H1 (cell line): ENCODE measurements around the gene CFHR5. TPM values are rescaled to one million over a fixed set of nuclear protein-coding genes. Genes with fewer than 3 reads are reported as not detected.
"Not testable (repeated sequence)": the region's sequence is repeated elsewhere in the genome, so short reads cannot be mapped to it uniquely, and the experiment has no call there.

Experiments used
- CTCF ChIA-PET: fragments of 300-600 bp; sonication (Branson Sonifier 250); formaldehyde crosslinking; loops from one replicate; lab custom pipeline; 2021; ENCODE audit not compliant: partially characterized antibody; lab: Charles Lee
- POLR2A ChIA-PET: fragments of 300-600 bp; sonication (Branson Sonifier 250); formaldehyde crosslinking; loops from one replicate; lab custom pipeline; 2021; ENCODE audit warnings: inconsistent platforms; ENCODE audit not compliant: partially characterized antibody; lab: Charles Lee
- DNase-seq, 2 experiments: peaks; one replicate each; pipeline versions ENCODE4 v3.0.0 to v3.0.0-alpha.2; 2010 to 2022; ENCODE audit warnings: low spot score in 2 of 2, low read depth in 1 of 2, mixed read lengths in 1 of 2
- FAIRE-seq: peaks from 2 replicates; lab custom pipeline; 2011; peaks lifted over from hg19 to GRCh38; lab: Jason Lieb, UNC
- H2AFZ ChIP-seq: 2 replicates; pipeline ENCODE4 v1.8.1; 2012; ENCODE audit warnings: low read length, inconsistent platforms
- H2AK5ac ChIP-seq: 2 replicates; pipeline ENCODE4 v1.6.1; 2013; ENCODE audit warnings: low read depth, low read length
- H2BK120ac ChIP-seq: replicated peaks from 2 replicates; pipeline ENCODE3; 2013; ENCODE audit warnings: low read depth, low read length, inconsistent platforms
- H2BK12ac ChIP-seq: 2 replicates; pipeline ENCODE4 v1.6.1; 2013; ENCODE audit warnings: low read depth, low read length
- H2BK15ac ChIP-seq: 2 replicates; pipeline ENCODE4 v1.6.1; 2013; ENCODE audit warnings: low read length
- H2BK20ac ChIP-seq: 2 replicates; pipeline ENCODE4 v1.6.1; 2013; ENCODE audit warnings: low read length
- H2BK5ac ChIP-seq: 2 replicates; pipeline ENCODE4 v1.6.1; 2013; ENCODE audit warnings: low read depth, low read length
- H3K14ac ChIP-seq: 2 replicates; pipeline ENCODE4 v1.6.1; 2013; ENCODE audit warnings: inconsistent platforms; ENCODE audit not compliant: insufficient read length
- H3K18ac ChIP-seq: 2 replicates; pipeline ENCODE4 v1.6.1; 2013; ENCODE audit warnings: low read length; ENCODE audit errors: extremely low read depth
- H3K23ac ChIP-seq: 2 replicates; pipeline ENCODE4 v1.6.1; 2013; ENCODE audit warnings: inconsistent platforms; ENCODE audit not compliant: insufficient read length
- H3K23me2 ChIP-seq: 2 replicates; pipeline ENCODE4 v1.6.1; 2013; ENCODE audit warnings: low read depth, low read length
- H3K27ac ChIP-seq: 2 replicates; pipeline ENCODE4 v1.6.1; 2011; ENCODE audit warnings: low read depth, low read length, inconsistent platforms
- H3K27me3 ChIP-seq, 4 experiments: replicated peaks in 1 of 4; 1 replicate in 1 of 4; 2 replicates in 3 of 4; pipeline versions ENCODE4 v1.6.1 to v1.8.1; 2011 to 2013; ENCODE audit warnings: low read length in 3 of 4, mild to moderate bottlenecking in 3 of 4, inconsistent platforms in 2 of 4, mixed read lengths in 2 of 4, moderate library complexity in 1 of 4; ENCODE audit not compliant: control insufficient read depth in 3 of 4, insufficient read depth in 3 of 4; ENCODE audit errors: extremely low read depth in 1 of 4
- H3K36me3 ChIP-seq, 4 experiments: 2 replicates each; pipeline versions ENCODE4 v1.6.1 to v1.8.1; 2011 to 2013; ENCODE audit warnings: mild to moderate bottlenecking in 4 of 4, low read length in 3 of 4, moderate library complexity in 2 of 4, control low read depth in 1 of 4, inconsistent platforms in 1 of 4; ENCODE audit not compliant: insufficient read depth in 4 of 4, control insufficient read depth in 2 of 4
- H3K4ac ChIP-seq: replicated peaks from 2 replicates; pipeline ENCODE3; 2013; ENCODE audit warnings: low read length, low read depth, mixed read lengths, inconsistent platforms; ENCODE audit not compliant: insufficient read length
- H3K4me1 ChIP-seq, 4 experiments: replicated peaks in 1 of 4; 1 replicate in 1 of 4; 2 replicates in 3 of 4; pipeline versions ENCODE4 v1.6.1 to v1.8.1; 2011 to 2013; ENCODE audit warnings: low read length in 3 of 4, inconsistent platforms in 2 of 4, mixed read lengths in 1 of 4; ENCODE audit not compliant: insufficient read depth in 4 of 4, control insufficient read depth in 3 of 4
- H3K4me2 ChIP-seq, 2 experiments: 2 replicates each; pipeline versions ENCODE4 v1.6.1 to v1.8.1; 2011 to 2013; ENCODE audit warnings: low read depth in 2 of 2, low read length in 2 of 2, control low read depth in 1 of 2, inconsistent platforms in 1 of 2, mild to moderate bottlenecking in 1 of 2; ENCODE audit not compliant: insufficient read depth in 1 of 2
- H3K4me3 ChIP-seq, 4 experiments: fragments of 200-600, 300-600 bp in 1 of 4; sonication (generic), shearing (Covaris generic), sonication (Bioruptor Twin) in 1 of 4; 2 replicates each; pipeline versions ENCODE4 v1.5.1 to v1.8.1; 2011 to 2016; ENCODE audit warnings: low read length in 4 of 4, low read depth in 3 of 4, control low read depth in 2 of 4, inconsistent platforms in 2 of 4, mild to moderate bottlenecking in 2 of 4, mixed read lengths in 1 of 4, moderate library complexity in 1 of 4; ENCODE audit not compliant: insufficient read depth in 2 of 4; ENCODE audit errors: extremely low read depth in 1 of 4
- H3K56ac ChIP-seq: replicated peaks from 2 replicates; pipeline ENCODE3; 2013; ENCODE audit warnings: low read depth, mild to moderate bottlenecking, mixed read lengths, low read length, inconsistent platforms; ENCODE audit not compliant: insufficient read length
- H3K79me1 ChIP-seq: 2 replicates; pipeline ENCODE4 v1.6.1; 2013; ENCODE audit warnings: low read depth, low read length, control low read depth
- H3K79me2 ChIP-seq, 2 experiments: 2 replicates each; pipeline versions ENCODE4 v1.6.1 to v1.8.1; 2012 to 2013; ENCODE audit warnings: low read length in 2 of 2, mild to moderate bottlenecking in 2 of 2, inconsistent platforms in 1 of 2; ENCODE audit not compliant: insufficient read depth in 2 of 2, control insufficient read depth in 1 of 2
- H3K9ac ChIP-seq, 4 experiments: replicated peaks in 1 of 4; 1 replicate in 1 of 4; 2 replicates in 3 of 4; pipeline versions ENCODE4 v1.6.1 to v1.8.1; 2011 to 2013; ENCODE audit warnings: low read depth in 3 of 4, low read length in 3 of 4, control low read depth in 2 of 4, mild to moderate bottlenecking in 2 of 4, moderate library complexity in 2 of 4, inconsistent platforms in 1 of 4; ENCODE audit errors: extremely low read depth in 1 of 4
- H3K9me3 ChIP-seq, 2 experiments: 2 replicates each; pipeline versions ENCODE4 v1.6.1 to v1.8.1; 2012 to 2013; ENCODE audit warnings: mild to moderate bottlenecking in 2 of 2, moderate library complexity in 2 of 2, control low read depth in 1 of 2, inconsistent platforms in 1 of 2, low read depth in 1 of 2, low read length in 1 of 2, mixed read lengths in 1 of 2; ENCODE audit not compliant: insufficient read depth in 2 of 2
- H4K20me1 ChIP-seq, 2 experiments: replicated peaks in 1 of 2; 2 replicates each; pipeline versions ENCODE3 to v1.8.1; 2011 to 2013; ENCODE audit warnings: inconsistent platforms in 2 of 2, low read length in 2 of 2, mild to moderate bottlenecking in 1 of 2; ENCODE audit not compliant: insufficient read depth in 2 of 2, control insufficient read depth in 1 of 2
- H4K5ac ChIP-seq: 2 replicates; pipeline ENCODE4 v1.6.1; 2013; ENCODE audit warnings: low read length, low read depth, mixed read lengths, inconsistent platforms; ENCODE audit not compliant: insufficient read length
- H4K8ac ChIP-seq: 2 replicates; pipeline ENCODE4 v1.8.0; 2013; ENCODE audit warnings: mild to moderate bottlenecking, moderate library complexity, low read length, inconsistent platforms; ENCODE audit not compliant: insufficient read depth; ENCODE audit errors: extremely low read depth
- H4K91ac ChIP-seq: replicated peaks from 2 replicates; pipeline ENCODE3; 2013; ENCODE audit warnings: low read length, mixed read lengths, inconsistent platforms; ENCODE audit not compliant: insufficient read length
- ASH2L ChIP-seq: fragments of 200-600, 300-600 bp; sonication (generic); IDR thresholded peaks from one replicate; pipeline ENCODE4 v1.7.1; 2017; ENCODE audit warnings: low read length
- RBBP5 ChIP-seq: IDR thresholded peaks from 2 replicates; pipeline ENCODE4 v1.7.1; 2012; ENCODE audit warnings: low read depth, mild to moderate bottlenecking, inconsistent platforms, low read length, moderate library complexity, borderline replicate concordance
- SP1 ChIP-seq: IDR thresholded peaks from 2 replicates; pipeline ENCODE4 v1.6.1; 2011; ENCODE audit warnings: low read depth, low read length
- whole genome bisulfite sequencing, 2 experiments: shearing (Covaris generic) in 1 of 2; methylation state at CpG; one replicate each; pipeline versions ENCODE4 v1.1.6 to v1.1.7; 2013 to 2015; ENCODE audit warnings: low lambda C conversion rate in 2 of 2, mixed read lengths in 2 of 2, inconsistent platforms in 1 of 2, low coverage in 1 of 2, missing lambda C conversion rate in 1 of 2; ENCODE audit not compliant: insufficient replicate concordance in 2 of 2, insufficient coverage in 1 of 2, insufficient read length in 1 of 2; ENCODE audit errors: extremely low coverage in 1 of 2, missing lambda C conversion rate in 1 of 2; 5-methylcytosine and 5-hydroxymethylcytosine counted together
- polyA plus RNA-seq, 7 experiments: library from polyadenylated mRNA; depleted of rRNA in 3 of 7; stranded (reverse) in 5 of 7; unstranded in 2 of 7; fragments of >200 nt in 5 of 7; fragments of 200-250 nt in 2 of 7; gene quantifications; 1 replicate in 5 of 7; 2 replicates in 1 of 7; 4 replicates in 1 of 7; pipeline versions ENCODE4 v1.2.1 to v1.2.3, GENCODE V29; 2011 to 2013; ENCODE audit warnings: missing spikeins in 2 of 7, mixed read lengths in 2 of 7
- total RNA-seq: library from RNA; stranded (reverse); fragmentation: NEBNext Ultra II Directional; extraction: Animal tissue kit (Norgen Biotek cat#: 25700); gene quantifications from 2 replicates; pipeline ENCODE4 v1.2.1, GENCODE V29; 2021
- TF ChIP-seq, protein P1 (sequence below): IDR thresholded peaks from 2 replicates; pipeline ENCODE4 v1.6.1; 2012; ENCODE audit warnings: inconsistent platforms

Gene CFHR5
- total and polyA plus RNA-seq, 2 of the 8 experiments (the other 6 are each of a cell fraction or from before 2014, with no cell fraction given) = not detected

DNA sequence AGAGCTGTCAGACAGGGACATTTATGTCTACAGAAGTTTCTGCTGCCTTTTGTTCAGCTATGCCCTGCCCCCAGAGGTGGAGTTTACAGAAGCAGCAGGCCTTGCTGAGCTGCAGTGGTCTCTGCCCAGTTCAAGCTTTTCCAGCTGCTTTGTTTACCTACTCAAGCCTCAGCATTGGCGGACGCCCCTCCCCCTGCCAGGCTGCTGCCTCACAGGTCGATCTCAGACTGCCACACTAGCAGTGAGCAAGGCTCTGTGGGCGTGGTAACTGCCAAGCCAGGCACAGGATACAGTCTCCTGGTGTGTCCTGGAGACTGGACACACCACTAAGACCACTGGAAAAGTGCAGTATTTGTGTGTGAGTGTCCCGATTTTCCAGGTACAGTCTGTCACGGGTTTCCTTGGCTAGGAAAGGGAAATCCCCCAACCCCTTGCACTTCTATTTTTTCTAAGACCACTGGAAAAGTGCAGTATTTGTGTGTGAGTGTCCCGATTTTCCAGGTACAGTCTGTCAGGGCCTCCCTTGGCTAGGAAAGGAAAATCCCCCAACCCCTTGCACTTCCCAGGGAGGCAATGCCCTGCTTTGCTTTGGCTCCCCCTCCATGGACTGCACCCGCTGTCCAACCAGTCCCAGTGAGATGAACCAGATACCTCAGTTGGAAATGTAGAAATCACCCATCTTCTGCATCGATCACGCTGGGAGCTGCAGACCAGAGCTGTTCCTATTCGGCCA, 14.7 kb downstream of the CFHR5 start:
- ChIA-PET CTCF (interaction anchor here (1.0 kb wide), 1 partner anchor 269 kb away, joined by 3 read pairs; no protein-coding TSS in a partner anchor), POLR2A (interaction anchor here (0.9 to 1.2 kb wide), 2 partner anchors 12 to 16 kb away, joined by 3 to 4 read pairs; no protein-coding TSS in a partner anchor)
- Histone ChIP-seq H3K4me3 (peak overlapping the region in 1 of 4 experiments; percentile 27; a peak in 1 of 8 replicates), H4K8ac (peak overlapping the region; percentile 35; the same call in 1 of the 2 replicates), H2BK5ac (peak overlapping the region; percentile 60; the same call in 1 of the 2 replicates), H3K18ac (peak overlapping the region; percentile 51), H3K4me2 (peak overlapping the region; percentile 29 to 37), H4K5ac (peak overlapping the region; percentile 15), H2AFZ (peak overlapping the region; percentile 99), H2BK12ac (0 out of 2 replicates have a peak overlapping the region, but pooled peaks have one; percentile 50)
- H2BK20ac ChIP-seq, H3K23ac ChIP-seq, H3K9ac ChIP-seq, H3K56ac ChIP-seq, H2BK15ac ChIP-seq, H2AK5ac ChIP-seq, H4K91ac ChIP-seq, H3K14ac ChIP-seq, H3K4me1 ChIP-seq, H3K9me3 ChIP-seq, H3K79me2 ChIP-seq, H2BK120ac ChIP-seq, FAIRE-seq, H4K20me1 ChIP-seq, H3K36me3 ChIP-seq, H3K79me1 ChIP-seq, H3K27me3 ChIP-seq, H3K27ac ChIP-seq, H3K4ac ChIP-seq, H3K23me2 ChIP-seq: not testable (repeated sequence)
- 63% methylated on average over 11 of the region's 11 CpGs; no CpG with 5 or more reads in 1 of the 2 experiments for WGBS, 2 experiments
- DNase-seq = peak; percentile 64 to 71
- TF ChIP-seq ASH2L = peak; percentile 76
- peak; percentile 73 for TF ChIP-seq SP1
- TF ChIP-seq, protein P1, sequence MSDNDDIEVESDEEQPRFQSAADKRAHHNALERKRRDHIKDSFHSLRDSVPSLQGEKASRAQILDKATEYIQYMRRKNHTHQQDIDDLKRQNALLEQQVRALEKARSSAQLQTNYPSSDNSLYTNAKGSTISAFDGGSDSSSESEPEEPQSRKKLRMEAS = peak; percentile 40; the same call in 1 of the 2 replicates
- peak; percentile 69 for TF ChIP-seq RBBP5
